GM18517 (cell line): Measurements from ENCODE around the gene RTN4R.

Source experiments
- ATAC-seq: cut with Tn5 transposase; IDR thresholded peaks from one replicate; pipeline ENCODE4 v1.9.1; 2021; ENCODE audit warnings: mild to moderate bottlenecking, moderate library complexity; ENCODE audit not compliant: unreplicated experiment

The RTN4R gene

DNA sequence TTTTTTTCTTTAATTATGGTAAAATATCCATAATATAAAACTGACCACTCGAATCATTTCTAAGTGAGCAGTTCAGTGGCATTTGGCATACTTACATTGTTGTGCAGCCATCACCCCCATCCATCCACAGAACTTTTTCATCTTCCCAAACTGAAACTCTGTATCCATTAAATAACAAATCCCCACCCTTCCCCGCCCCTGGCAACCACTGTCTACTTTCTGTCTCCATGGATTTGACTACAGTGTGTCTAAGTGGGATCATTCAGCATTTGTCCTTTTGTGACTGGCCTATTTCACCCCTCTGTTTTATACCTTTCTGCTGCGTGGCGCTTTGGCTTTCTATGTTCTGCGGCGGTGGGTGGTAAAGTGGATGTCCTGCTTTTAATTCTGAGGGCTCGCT lies 49.1 kb downstream of the RTN4R start:
- ATAC-seq: no peak

DNA sequence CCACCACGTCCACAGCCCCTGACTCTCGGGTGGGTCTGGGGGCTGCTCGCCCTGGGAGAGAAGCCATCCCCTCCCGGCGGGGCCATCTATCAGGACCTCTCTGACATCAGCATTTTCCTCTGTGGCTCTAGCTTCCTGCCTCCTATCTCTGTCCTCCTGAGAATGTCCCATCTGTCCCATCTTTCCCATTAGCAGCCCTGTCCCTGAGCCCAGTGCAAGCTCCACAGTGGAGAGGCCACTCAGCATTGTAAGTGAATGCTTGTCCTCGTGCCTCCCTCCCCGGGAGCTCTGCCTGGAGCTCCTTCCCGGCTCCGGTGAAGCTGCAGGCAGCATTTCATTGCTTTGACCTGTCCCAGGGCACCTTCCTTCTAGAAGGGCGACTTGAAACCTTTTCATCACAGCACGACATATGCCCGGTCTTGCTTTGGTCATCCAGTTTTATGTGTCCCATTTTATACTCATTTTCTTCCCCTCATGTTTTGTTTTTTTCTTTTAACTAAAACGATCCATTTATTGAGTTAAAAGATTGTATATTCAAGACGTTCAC lies 49.7 kb downstream of the RTN4R start:
- no peak for ATAC-seq

DNA sequence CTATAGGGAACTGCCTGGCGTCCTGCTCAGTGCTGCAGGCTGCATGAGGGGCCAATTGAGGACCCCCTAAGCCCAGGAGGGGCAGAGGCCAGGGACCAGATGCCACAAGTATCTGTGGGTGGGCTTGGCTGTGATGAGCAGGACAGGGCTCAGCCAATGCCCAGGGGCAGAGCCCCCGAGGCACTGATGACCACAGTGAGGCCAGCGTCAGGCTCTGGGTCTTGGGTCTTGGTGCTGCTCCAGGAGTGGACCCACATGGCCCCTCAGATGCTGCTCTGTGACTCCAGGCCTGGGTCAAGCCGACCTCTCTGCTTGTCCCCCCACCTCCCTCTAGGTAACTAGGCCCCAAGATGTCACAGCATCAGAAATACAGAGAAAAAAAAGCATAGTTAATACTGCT lies 50.6 kb downstream of the RTN4R start:
- ATAC-seq: no peak

- ATAC-seq: no peak
These were observed 51.1 kb downstream of the RTN4R start for GRCh38 chr22:20216863-20217499.

DNA sequence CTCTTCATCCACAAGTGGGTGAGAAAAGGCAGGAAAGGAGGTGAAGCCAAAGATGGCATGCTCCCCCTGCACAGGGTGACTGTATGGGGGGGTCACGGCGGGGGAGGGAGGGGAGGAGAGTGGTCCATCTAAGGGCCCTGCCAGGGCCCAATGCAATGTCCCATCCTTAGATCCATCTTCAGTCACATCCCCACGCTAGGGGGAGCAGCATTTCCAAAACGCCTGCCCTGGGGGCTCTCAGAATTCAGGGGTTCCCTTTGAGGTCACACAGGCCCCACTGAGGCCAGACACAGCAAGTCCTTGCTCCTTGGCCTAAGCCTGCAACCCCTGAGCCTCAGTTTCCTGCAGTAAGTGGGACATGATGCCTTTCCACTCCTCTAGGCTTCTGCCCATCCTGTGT lies 52.4 kb downstream of the RTN4R start:
- no peak for ATAC-seq

- no peak for ATAC-seq
These were observed 53.3 kb downstream of the RTN4R start for GRCh38 chr22:20214853-20215252.

GRCh38 chr22:20213833-20214708 lies 54.0 kb downstream of the RTN4R start:
- no peak for ATAC-seq

DNA sequence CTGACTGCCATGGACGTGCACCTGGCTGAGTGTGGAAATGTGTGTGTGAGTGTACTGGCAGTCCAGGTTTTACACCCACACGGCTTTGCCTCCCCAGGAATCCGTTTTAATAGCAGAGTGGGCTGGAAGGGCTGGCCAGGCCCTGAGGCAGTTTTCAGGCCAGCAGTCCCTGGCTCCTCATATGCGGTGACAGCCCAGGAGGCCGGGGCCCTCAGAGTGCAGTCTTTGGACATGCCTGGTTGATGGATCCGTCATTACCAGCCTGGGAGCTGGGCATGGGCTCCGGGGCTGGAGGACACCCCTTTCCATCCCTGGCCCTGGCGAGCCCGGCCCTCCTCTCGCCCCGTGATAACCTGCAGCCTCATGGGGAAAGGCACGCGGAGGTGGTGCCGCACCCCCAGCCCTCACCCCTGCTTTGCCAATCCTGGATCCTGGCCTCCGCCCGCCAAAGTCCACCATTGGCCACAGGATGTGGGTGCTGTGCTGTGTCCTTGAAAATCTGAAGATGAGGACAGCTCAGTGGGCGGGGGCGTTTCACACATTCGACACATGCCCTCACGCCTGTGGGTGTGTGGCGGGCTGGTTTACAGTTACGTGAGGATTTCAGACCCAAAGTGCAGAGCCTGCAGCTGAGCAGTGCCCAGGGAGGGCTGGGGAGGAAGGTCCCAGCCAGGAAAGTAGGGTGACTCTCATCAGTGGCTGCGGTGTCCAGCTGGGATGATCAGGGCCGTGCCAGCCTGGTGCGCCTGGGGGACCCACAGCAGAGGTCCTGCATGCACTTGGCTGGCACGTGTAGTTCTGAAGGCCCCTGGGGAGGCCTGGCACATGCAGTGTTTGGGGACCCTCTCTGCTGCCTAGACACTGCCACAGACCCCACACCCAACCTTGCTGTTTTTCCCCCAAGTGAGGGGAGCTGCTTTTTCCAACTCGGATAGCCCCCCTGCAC lies 55.1 kb downstream of the RTN4R start:
- no peak for ATAC-seq

DNA sequence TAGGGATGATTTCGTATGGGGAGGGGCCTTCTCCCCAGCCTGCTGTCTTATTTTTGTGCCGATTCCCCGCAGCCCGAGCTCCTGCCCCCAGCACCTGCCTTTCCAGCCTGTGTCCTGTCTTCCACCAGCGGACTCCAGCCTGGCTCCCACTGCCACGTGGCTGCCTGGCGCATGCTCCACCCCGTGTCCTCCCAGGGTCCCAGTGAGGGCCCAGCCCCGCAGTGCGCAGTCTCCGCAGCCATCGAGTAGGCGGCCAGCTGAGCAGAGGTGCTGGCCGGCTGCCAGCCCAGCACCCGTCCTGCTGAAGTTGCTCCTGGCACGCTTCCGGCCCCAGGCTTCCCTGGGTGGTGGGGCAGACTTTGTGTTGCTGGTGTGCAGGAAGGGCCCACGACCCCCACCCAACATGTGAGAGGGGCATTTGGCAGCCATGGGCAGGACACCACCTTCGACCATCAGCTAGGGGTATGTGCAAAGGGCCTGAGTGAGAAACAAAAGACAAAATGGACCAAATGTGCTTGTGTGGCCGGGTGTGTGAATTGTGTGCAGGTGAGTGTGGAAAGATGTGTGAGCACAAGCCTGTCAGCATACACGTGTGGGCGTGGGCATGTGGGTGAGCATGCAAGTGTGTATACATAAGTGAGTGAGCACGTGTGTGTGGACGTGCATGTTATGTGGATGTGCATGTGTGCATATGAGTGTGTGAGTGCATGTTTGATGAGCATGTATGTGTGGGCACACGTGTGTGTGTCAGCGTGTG lies 55.9 kb downstream of the RTN4R start:
- no peak for ATAC-seq

GRCh38 chr22:20211409-20211996 lies 56.6 kb downstream of the RTN4R start:
- ATAC-seq: no peak

DNA sequence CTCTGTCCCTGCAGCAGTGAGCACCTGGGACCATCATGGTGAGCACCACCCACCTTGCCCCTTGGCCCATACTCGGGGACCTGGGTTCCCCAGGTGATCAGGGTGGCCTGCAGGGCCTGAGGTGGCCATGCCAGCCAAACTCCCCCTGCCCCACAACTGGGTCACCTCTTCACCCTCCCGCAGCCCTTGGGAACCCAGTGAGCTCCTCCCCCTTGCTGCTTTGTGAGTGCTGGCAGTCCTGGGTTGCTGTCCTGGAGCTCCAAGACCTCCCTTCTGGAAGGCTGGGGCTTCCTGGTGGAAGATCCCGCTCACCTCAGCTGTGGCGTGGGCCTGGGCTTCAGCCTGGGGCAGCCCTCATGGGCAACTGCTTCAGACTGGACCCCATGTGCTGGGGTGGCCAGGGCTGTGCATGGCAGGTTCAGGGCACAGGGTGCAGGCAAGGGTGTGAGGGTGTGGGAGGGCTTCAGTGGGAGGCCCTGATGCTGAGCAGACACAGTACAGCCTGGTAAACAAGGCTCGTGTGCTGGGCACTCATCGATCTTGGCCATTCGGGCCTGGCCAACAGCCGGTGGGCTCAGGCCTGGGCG lies 57.6 kb downstream of the RTN4R start:
- no peak for ATAC-seq

GRCh38 chr22:20209761-20210250 lies 58.3 kb downstream of the RTN4R start:
- ATAC-seq: no peak

GRCh38 chr22:20208713-20209310 lies 59.3 kb downstream of the RTN4R start:
- no peak for ATAC-seq

GRCh38 chr22:20207277-20208025 lies 60.7 kb downstream of the RTN4R start:
- ATAC-seq: no peak

DNA sequence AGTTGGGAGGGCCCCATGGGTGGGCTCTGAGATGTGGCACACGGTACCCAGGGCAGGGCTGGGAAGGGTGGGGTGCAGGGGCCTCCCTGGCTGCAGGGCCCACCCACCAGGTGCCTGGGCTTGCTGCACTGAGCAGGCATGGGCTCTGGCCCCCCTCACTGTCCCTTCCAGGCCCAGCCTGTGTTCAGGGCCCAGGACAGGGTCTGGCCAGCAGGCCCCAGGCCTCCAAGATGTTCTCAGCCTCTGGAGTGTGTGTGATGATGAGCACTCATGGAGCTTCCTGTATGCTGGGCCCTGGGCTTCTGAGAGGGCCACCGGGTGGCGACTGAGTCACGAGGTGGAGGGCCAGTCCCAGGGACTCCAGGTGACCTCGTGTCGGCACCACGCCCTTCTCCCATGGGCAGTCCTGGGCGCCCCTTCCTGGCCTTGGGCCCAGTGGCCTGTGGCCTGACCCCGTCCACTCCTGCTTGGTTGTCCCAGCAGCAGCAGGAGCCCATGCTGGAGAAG lies 61.4 kb downstream of the RTN4R start:
- ATAC-seq: no peak

GRCh38 chr22:20205964-20206708 lies 62.0 kb downstream of the RTN4R start:
- no peak for ATAC-seq

- ATAC-seq: no peak
These were observed 62.6 kb downstream of the RTN4R start for GRCh38 chr22:20205464-20205963.
